NCI-H2107 treated with DMSO at 0.1 percent for 48 hours (cell line): ENCODE measurements around the gene NELL2.
A peak's percentile ranks its signal among the peaks of the same experiment; 100 is the strongest.
"Not testable (repeated sequence)": the region's sequence is repeated elsewhere in the genome, so short reads cannot be mapped to it uniquely, and the experiment has no call there.

Source experiments
- DNase-seq: peaks from one replicate; lab custom pipeline; 2025; ENCODE audit not compliant: unreplicated experiment; lab: John Stamatoyannopoulos, UW

The NELL2 gene

GRCh38 chr12:44697511-44697910, 178.6 kb downstream of the NELL2 start:
- no peak for DNase-seq

DNA sequence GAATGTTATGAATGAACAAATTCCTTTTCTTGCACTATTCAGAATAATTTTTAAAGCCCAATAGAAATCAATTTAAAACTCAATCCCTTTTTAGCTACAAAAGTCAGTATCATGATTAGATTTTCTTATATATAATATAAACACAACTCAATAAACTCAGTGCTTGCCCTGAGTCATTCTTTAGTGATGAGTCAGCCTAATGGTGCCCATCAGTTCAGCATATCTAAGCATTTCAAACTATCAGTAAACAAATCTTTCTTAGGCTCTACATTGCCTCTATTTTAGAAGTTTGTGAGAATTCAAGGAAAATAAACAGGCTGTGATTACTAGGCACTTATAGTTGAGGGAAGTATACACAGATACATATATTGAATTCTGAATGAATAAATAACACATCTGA, 179.6 kb downstream of the NELL2 start:
- no peak for DNase-seq

DNA sequence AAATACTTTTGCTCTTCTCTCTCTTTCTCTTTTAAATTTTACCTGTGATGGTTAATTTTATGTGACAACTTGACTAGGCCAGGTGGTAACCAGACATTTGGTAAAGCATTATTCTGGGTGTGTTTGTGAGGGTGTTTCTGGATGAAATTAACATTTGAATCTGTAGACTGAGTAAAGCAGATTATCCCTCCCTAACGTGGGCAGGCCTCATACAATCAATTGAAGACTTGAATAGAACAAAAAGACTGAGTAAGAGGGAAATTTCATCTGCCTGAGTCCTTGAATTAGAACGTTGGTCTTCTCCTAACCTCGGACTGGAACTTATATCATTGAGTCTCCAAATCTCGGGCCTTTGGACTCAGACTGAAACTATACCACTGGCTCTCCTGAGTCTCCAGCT, 182.1 kb downstream of the NELL2 start:
- DNase-seq: no peak

GRCh38 chr12:44689587-44689986, 186.5 kb downstream of the NELL2 start:
- DNase-seq: no peak

GRCh38 chr12:44686821-44687432, 189.2 kb downstream of the NELL2 start:
- DNase-seq: not testable (repeated sequence)

GRCh38 chr12:44677724-44678123, 198.4 kb downstream of the NELL2 start:
- DNase-seq: no peak

DNA sequence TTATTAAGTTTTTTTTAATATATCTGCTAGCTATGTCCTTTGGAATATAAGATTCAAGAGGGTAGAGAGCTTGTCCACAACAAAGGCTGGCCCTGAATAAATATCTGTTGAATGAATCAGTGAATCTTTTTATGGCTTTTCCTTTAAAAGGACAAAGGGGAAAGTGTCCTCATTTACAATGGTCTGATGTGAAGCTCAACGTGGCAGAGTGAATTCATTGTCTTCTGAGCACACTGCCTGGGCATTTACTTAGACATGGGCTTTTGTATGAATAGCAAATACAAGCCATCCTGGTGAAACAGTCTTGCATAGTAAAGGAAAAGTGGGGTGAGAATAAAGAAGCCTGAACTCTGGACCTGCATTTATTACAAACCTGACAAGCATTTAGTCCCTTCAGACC, 201.2 kb downstream of the NELL2 start:
- DNase-seq: no peak

DNA sequence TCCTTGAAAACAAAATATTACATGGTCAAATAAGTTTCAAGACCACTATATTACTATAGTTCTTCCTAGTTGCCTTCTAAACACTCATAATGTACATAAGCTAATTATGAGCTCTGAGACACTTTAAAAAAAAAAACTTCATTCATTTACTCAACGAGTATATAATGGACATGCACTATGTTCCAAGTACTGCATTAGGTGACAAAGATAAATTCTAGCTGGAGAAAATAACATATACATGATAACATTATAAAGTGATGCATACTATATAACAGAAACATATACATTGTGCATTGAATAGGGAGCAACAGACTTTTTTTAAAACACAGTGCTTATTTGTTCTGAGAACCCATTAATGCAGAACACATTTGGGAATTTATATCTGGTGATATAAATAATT, 202.3 kb downstream of the NELL2 start:
- DNase-seq: no peak

- no peak for DNase-seq
These were observed 204.1 kb downstream of the NELL2 start for GRCh38 chr12:44672042-44672441.

GRCh38 chr12:44668443-44668842, 207.7 kb downstream of the NELL2 start:
- no peak for DNase-seq

GRCh38 chr12:44667461-44667860, 208.7 kb downstream of the NELL2 start:
- DNase-seq: no peak

DNA sequence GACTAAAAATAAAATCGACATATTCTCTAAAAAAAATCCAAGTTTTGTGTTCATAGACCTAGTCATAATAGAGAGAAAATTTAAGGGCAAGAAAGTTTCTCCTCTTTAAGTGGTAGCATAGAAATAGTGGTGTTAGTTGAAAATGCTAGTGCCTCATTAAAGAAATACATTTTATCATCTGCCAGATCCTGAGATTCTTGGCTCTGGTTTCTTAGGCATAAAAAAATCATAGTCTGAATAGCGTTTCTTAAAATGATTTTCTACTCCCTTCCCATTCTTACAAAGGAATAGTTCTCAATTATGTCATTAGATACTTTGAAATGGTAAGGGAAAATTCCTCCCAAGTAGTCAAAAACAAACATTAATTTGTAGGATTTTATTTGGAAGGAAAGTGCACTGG, 212.8 kb downstream of the NELL2 start:
- DNase-seq: no peak

DNA sequence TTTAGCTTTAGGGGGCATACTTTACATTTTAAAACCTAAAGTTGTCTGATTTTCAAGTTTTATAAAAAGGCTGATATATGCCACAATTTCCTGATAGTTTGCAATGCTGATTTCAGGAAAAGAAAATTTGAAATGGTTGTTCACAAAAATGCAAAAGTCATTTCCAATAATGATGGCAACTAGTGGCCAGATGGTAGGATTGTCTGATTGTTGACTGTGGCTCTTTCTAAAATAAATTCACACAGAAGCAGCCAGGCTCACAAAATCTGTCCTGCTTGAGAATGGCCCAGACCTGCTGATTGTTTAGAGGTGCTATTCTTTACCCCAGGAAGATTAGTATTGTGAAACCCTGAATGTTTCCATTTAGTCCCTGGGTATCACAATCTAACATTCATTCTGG, 220.3 kb downstream of the NELL2 start:
- DNase-seq: no peak

DNA sequence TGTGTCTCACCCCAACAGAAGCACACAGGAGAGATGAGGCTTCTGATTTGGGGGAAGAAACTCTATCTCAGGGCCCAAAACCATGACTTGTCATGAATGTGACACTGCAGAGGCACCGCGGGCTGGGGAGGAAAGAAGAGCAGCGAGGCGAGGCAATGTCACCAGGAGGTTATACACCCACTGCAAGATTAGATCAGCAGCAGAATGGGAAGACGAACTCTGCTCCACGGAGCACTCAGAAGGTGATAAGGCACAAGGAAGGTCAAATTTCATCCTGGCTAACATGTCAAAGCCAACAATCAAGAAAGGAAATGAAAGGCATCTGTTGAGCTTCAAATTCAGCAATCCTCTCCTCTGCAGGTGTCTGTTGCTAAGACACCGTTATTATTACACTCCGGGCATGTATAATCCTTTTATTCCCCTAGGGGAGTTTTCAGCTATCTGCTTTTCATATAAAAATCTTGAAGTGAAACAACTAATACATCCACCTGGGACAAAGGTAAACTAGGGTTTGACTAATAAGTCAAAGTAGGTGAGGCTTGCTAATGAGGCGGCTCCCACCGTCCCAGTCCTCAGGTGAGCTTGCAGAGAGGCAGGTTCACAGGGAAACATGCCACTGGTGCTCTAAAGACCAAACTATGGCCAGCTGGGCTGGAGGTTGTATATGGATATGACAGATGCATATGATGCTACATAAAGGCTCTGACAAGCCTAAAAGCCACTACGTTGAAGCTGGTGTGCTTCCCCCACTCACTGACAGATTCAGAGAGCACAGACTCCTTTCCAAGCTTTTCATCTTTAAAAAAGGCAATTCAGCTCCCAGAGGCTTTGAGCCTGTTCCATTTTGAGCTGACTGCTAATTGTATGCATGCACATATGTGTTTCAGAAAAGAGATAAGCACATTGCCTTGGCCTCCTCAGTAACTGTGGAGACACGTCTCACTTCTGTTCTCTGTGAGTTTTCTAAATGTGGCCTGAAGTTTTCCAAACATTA, 221.2 kb downstream of the NELL2 start:
- peak; percentile 76 for DNase-seq

DNA sequence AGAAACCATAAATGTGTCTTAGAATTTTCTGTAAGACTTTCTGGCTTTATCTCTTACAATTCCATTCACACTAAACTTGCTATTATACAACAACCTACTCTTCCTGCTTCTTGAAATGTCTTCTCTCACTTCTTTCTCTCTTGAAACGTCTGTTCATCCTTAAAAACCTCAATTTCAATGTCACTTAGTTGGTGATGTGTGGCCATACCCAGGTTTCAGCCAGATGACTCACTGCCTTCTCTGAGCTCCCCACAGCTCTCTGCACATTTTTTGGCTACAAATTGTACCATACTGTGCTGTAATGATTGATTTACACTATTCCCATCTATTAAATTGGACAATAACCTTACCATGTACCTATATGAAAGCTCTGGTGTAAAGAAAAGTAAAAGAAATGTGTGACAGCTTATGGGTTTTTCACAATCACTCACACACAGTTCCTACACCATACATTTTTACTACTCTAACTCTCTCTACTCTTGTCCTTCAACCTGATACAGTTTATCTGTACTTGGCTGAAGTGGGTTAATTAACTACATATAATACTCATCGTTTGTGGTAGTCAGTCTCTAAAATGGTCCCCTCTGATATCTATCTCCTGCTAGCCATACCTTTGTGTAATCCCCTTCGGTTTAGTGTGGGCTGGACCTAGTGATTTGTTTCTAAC, 222.1 kb downstream of the NELL2 start:
- DNase-seq: no peak

DNA sequence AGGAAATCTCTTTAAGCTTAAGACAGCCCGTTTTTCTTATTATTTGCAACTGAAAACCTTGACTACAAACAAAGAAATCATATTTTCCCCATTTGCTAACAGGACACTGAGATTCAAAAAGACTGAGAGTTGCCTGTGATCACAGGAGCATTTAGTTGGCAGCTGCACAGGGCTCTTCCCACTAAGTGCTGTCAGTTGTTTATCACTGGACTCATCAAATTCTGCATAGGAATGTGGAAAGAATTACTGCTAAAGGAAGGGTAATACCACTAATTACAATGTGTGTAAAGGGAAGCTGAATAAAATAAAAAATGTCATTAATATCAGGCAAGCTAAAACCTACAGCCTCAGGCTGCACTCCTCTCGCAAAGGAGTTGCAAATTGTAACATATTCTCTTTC, 226.4 kb downstream of the NELL2 start:
- DNase-seq: no peak

GRCh38 chr12:44647917-44648690, 228.0 kb downstream of the NELL2 start:
- no peak for DNase-seq

- DNase-seq: no peak
These were observed 235.5 kb downstream of the NELL2 start for GRCh38 chr12:44640427-44641190.

DNA sequence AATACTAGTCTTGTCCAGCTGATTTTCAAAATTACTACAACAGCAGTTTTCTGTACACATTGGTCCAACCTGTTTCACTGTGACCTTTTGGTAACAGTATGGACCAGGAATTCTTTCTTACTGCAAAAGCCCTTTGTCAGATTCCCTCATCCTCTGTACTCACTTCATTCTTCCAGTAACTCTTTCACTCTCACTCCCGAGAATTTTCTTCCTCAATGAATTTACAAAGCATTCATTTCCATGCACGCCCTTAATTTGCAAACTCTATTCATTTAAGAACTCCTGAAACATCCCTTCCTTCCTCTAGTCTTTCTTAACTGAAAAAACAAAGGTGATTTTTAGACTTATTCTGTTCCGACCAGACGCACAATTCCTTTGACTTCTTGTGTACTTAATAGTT, 238.2 kb downstream of the NELL2 start:
- DNase-seq: no peak

DNA sequence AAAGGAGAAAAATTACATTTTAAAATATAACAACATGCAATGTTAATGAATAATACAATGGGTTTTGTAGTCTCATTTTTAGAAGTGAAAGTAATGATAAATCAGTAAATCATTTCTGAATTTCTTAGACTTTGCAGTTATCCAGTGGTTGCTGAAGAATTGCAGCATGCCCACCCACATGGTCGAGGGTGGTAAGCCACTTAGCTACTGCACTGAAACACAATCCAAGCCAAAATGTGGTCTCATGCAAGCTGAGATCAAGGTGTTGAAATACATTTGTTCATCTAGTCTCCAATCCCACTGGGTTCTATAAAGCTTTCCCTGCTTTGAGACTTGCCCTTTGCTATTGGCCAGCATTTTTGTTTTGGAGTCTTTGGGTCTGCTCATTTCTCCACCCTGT, 247.9 kb downstream of the NELL2 start:
- no peak for DNase-seq
